NCI-H1417 (cell line): Measurements from ENCODE around the gene FBRSL1.
"Not testable (repeated sequence)": the region's sequence is repeated elsewhere in the genome, so short reads cannot be mapped to it uniquely, and the experiment has no call there.

Experiments used
- DNase-seq, 3 experiments: peaks; one replicate each; lab custom pipeline; 2025; lab: John Stamatoyannopoulos, UW

Gene FBRSL1

DNA sequence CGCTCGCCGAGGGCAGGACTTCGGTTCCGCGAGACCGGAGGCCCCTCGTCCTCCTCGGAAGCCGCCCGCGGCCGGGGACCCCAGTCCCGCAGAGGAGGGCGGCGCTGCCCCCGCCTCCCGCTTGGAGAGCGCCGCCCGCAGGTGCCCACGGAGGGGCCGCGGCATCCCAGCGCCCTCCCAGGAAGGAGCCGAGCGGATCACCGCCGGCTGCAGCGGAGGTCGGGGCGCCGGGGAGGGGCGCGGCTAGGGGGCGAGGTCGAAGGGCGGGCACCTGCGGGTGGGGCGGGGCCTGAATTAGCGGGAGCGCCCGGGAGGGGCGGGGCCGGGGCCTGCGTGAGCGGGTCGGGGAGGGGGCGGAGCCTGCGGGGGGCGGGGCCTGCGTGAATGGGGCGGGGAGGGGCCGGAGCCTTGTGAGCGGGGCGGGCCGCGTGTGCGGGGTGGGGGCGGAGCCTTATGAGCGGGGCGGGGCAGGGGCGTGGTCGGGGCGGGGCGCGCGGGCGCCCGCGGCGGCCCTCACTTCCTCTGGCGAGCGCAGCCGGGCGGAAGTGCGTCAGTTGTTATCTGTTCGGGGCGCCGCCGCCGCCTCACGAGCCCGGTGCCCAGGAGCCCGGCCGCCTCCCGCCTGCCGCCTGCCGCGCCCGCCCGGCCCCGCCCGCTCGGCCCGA is at the start of gene FBRSL1:
Gene FBRSL1, plus strand, starts transcription at position 550 of the 665 bp plus-strand sequence.
- DNase-seq: peak; percentile 88 to 98 (median 94)

DNA sequence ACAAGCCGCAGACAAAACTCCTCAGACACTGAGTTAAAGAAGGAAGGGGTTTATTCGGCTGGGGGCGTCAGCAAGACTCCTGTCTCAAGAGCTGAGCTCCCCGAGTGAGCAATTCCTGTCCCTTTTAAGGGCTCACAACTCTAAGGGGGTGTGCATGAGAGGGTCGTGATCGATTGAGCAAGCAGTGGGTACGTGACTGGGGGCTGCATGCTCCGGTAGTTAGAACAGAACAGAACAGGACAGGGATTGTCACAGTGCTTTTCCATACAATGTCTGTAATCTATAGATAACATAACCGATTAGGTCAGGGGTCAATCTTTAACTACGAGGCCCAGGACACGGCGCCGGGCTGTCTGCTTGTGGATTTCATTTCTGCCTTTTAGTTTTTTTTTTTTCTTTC is 49.5 kb upstream of the FBRSL1 start:
- not testable (repeated sequence) for DNase-seq

DNA sequence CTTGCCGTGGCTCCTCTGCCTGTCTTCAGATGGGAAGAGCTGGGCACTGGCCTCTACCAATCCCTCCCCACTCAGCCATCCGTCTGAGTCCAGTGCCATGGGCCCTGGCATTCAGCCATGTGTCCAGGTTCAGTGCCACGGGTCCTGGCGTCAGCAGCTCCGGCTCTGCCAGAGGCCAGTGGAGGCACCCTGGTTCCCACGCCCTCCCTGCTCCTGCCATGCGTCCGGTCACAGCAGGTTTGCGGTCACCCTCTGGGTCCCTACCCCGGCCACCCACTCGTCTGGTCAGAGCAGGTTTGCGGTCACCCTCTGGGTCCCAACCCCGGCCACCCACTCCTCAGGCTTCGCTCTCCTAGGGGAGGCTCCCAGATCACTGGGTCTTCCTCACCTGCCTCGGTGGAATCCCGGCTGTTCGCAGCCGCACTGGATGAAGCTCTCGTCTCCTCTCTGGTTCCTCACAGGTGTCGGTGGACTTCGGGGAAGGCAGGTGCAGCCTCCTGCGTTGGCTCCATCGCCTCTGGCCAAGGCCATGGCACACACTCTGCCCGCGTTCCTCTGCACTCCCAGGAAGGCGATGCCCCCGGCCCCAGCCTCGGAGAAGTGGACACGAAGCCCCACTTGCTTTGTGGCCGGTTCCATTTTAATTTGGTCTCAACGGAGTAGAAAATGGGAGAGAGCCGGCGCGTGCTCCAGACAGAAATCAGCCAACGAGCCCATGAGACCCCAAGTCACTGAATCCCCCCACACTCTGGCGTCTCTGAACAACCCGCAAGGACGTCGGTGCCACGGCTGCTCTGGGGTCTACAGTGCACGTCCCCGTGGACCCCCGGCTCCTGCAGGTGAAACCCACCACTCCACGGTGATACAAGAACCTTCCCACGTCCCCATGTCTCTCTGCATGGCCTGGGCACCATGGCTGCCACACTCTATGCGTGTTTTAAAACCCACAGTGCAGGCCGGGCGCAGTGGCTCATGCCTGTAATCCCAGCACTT is 47.8 kb upstream of the FBRSL1 start:
- DNase-seq: no peak

DNA sequence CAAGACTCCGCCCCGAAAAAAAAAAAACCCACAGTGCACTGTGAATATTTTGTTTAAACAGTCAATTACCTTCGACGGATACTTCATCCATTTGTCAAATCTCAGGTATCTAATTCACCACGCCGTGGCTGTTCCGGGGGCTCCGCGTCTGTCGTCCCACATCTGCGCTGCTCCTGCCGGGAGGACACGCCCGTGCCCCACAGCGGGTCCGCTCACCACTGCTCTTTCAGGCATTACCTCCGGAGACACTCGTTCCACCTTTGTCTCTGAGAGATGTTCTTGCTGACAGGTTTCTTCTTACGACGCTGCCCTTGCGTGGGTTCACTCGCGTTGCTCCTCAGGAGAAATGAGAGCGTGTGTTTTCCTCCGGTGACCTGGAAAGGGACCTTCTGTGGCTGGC is 46.9 kb upstream of the FBRSL1 start:
- DNase-seq: no peak

DNA sequence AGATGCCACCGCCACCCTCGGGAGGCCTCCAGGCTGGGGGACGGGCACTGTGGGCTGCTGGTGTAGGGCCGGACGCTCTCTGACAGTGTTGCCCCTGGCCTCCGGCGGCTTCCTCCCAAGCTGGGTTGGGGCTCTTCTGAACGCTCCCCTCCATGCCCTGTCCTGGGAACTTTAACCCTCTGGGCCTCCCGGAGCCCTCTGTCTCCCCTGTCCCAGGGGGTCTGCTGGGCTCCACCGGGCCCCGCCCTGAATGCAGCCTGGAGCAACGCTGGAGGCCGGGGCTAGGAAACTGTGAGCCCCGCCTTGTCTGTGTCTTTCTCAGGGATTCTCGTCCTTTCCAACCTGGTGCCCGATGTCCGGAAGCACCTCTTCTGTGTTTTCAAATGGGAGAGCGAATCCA is 45.7 kb upstream of the FBRSL1 start:
- DNase-seq: no peak

DNA sequence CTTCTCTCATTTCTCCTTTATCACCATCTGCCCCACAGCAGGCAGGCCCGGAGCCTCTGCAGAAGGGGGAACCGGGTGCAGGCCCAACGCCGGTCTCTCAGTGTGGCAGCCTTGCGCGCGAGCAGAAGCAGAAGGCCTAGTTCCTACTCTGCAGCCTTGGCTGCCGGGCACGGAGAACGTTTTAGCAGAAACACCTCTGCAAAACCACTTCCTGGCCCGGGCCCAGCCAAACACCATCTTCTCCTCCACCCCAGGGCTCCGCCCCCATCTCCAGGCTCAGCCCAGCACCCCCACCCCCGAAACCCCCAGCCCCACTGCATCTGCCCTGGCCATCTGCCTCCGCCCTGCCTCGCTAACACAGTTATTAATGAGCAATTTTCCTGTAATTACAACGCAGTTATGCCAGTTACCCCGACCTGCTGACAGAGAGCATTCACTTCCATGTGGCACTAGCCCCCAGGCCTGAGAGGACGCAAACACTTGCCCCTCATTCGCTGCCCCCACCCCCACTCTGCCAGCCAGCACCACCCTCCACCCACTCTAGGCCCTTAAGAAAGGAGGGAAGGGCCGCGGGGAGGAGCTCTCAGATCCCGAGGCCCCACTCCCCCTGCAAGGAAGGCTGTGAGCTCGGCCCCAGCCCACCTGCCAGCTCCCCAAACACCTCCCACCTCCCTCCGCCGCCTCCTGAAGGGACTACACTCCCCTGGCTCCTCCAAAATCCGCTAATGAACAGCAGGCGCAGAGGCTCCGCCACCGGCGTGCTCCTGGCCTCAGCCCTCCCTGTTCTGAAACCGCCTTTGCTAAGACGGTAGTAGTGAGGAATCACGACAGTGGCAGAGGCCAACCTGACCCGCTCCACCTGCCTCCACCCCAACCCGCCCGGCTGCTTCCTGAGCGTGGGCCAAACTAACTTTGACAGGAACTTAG is 44.7 kb upstream of the FBRSL1 start:
- peak in 2 of 3 experiments; percentile 90 to 94 for DNase-seq

DNA sequence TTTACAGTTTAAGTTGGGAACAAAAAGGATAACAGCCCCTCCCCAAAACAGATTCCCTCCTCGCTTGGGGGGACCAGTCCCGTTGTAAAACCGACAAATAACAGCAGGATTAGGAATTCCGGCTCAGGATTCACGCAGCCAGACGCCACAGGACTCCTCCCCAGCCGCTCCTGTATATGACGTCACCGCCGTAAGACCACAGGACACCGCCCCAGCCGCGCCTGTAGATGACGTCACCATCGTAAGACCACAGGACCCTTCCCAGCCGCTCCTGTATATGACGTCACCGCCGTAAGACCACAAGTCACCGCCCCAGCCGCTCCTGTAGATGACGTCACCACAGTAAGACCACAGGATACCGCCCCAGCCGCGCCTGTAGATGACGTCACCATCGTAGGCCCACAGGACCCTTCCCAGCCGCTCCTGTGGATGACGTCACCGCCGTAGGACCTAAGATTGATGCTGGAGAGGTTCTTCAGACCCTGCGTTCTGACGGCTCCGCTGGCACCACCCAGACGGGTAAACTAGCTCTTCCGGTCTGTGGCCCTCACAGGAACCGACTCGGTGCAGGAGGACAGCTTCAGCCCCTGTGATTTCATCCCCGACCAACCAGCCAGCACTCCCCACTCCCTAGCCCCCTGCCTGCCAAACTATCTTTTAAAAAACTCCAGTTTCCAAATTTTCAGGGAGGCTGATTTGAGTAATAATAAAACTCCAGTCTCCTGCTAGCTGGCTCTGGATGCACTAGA is 43.9 kb upstream of the FBRSL1 start:
- peak in 2 of 3 experiments; percentile 94 to 98 for DNase-seq

DNA sequence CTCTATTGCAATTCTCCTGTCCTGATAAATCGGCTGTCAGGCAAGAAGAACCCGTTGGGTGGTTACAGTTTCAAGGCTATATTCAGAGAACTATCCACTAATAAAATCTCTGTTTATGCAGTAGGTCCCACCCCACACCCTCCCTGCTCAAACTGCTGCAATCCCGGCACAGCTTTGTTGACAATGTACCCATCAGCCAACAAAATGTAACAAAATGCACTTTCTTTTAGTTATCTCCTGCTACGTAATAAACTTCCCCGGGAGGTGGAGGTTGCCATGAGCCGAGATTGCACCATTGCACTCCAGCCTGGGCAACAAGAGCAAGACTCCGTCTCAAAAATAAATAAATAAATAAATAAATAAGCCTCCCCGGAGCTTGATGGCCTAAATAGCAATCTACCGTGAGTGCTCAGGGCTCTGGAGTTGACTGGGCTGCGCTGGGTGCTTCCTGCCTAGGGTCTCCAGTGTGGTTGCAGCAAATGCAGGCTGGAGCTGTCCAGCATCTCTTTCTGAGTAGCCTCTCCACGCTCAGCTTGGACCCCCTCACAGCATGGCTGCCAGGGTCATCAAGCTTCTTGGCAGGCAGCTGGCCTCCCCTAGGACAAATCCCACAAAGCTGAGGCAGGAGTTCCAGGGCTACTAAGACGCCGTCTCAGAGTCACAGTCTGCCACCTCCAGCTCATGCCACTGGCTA is 43.2 kb upstream of the FBRSL1 start:
- no peak for DNase-seq

DNA sequence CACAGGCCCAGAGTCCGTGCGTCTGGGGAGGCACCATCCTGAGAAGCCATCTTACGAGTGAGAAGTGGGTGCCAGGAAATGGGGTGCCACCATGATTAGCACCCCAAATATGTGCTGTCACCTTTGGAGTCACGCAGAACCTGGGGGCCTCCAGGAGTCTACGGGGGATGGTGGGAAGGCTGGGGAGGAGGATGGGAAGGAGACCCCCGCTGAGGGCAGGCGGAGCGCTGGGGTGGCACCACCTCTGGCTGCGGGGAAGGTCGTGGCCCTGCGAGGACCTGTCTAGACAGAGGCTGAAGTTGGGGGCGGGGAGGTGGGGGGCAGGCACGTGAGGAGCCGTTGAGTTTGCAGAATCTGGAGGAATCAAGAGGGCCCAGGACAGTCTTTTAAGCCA is 42.6 kb upstream of the FBRSL1 start:
- no peak for DNase-seq

DNA sequence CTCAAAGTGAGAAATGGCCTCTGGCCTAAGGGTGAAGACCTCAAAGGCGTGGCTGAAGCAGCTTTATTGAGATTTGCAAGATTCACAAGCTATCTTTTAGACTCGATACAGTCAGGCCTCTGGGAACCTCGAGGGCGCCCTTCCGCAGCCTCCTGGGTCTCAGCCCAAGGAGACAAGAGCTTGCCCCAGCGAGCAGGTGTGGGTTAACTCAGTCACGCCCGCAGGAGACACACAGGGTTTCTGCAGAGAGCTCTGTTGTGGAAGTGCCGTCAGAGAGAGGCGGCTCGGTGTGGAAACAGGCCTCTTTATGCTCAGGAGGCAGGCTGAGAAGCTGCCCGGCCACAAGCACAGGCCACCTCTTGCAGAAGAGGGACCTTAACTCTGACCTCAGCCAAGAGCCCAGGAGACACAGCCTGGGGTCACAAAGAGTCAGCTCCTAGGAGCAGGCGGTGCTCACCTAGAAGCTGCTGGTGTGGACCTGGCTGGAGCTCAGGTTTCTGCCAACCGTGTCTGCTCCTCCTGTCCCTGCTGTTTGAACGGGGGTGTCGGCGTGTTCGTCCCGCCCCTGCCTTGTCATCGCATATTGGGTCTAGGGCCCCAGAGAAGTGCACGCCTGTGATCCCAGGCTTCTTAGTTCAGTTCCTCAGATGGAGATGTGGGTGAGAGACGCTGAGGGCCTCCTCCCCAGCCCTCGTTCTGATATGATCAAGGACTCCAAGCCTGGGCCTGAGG is 42.1 kb upstream of the FBRSL1 start:
- DNase-seq: peak in 1 of 3 experiments; percentile 25

DNA sequence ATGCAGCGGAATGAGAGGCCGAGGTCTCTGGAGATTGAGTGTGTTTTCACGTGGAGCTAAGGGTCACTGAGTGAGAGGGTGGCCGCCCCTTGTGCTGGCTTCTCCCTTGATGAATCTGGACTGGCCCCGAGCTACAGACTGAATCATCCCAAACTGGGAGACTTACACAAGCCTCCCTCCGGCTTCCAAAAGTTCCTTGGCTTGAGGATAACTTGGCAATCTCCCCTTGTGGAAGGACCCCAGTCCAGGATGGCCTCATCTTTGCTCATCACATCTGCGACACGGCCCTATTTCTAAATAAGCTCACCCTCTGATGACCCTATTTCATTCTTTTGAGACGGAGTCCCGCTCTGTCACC is 41.5 kb upstream of the FBRSL1 start:
- no peak for DNase-seq

DNA sequence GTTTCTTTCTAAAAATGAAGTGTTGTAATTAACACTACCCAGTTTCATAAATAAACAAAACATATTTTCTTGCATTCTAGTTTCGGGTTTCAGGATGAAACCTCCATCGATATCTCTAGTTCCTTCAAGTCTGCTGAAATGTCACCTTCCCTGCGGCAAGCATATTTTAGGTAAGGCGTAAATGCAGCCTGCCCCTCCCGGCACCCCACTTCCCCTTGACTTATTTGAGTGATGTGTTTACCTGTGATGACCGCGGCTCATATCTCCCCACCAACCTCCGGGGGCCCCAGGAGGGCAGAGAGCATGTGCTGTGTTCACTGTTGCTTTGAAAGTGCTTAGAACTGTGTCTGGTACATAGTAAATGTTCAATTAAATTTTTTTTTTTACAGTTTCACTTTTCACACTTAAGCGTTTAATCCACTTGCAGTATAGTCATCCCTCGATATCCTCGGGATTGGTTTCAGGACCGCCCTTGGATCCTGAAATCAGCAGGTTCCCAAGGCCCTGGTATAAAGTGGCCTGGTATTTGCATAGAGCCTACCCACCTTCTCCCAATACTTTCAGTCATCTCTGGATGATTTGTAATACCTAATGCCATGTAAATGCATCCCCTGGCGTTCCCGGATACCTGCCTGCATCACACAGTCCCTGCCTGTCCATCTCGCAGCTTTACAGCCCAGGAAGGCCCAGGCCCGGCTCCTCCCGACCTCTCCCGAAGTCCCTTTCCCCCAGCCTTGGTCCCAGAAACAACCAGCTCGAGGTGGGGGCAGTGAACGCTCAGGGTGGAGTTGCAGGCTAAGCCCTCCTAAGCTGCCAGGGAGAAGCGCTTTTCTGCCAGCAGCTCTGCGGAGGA is 40.2 kb upstream of the FBRSL1 start:
- no peak for DNase-seq

DNA sequence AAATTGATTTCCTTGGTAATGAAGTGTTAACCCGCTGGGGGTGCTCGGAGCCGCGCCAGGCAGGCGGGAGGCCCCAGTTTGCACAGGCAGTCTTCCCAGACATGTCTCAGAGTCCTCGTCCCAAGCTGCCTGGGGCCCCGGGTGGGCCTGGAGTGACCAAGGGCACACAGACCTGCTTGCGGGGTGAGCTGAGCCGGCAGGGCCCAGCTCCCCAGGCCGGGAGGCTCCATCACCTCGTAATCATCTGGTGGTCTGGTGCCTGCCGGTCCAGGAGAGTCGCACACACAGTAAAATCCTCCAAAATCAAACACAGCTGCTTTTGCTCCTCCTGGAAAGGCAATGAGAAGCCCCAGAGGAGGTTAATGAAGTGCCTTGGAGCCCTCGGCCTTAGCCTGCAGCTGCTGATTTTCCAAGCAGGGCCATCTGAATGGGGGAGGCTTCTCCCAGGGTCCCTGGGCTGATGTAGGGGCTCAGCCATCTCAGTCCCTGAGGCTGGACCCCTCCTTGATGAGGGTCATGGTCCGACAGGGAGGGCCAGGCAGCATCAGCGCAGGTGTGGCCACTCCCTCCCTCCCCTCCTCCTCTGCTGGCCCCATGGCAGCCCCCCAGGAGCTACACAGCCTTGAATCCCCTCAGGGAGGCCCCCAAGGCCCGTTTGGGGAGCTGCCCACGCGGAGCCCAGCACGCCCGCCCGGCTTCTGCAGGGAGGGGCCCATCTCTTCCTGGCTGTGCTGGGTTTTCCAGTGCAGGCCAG is 39.4 kb upstream of the FBRSL1 start:
- peak; percentile 35 to 75 (median 50) for DNase-seq

DNA sequence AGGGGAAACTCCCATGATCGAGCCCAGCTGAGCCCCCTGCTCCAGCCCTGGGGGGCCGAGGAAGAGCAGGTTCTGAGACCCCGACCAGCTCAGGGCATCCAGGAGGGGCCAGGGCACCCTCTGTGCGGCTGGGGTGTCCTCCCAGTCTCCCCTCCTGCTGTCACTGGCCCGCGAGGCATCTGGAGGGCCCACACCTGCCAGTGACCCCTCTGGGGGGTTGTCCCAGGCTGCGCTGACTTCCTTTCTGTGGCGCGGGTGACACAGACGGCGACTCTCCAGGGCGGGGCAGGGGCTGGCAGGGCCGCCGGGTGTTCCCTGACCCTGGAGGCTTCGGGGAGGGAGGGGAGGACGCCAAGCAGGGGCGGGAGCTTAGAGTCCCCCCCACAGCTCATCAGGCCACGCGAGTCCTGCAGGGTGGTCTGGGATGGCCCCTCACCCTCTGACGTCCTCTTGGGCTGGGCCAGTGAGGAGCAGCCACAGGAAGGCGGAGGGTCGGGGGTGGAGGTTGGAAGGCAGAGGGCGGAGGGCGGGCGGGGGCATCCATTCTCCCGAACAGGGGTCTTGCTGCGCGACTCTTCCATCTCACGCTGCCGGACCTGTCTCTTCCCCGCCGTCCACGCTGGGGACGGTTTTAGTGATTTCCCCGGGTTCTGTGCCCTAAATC is 38.6 kb upstream of the FBRSL1 start:
- no peak for DNase-seq

DNA sequence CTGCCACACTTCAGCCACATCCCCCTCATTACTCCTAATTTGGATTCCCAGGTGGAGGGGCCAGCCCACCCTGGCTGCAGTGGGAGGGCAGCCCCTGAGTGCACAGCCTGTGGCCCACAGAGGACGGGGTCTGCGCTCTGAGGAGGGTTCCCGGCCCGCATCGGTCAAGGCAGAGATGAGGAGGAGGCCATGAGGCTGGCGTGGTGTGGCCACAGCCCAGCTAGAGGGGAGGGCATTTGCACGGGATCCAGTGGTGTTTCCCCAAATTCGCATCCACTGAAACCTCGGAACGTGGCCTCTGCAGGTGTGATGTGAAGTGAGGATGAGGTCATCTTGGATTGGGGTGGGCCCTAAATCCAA is 38.1 kb upstream of the FBRSL1 start:
- no peak for DNase-seq

DNA sequence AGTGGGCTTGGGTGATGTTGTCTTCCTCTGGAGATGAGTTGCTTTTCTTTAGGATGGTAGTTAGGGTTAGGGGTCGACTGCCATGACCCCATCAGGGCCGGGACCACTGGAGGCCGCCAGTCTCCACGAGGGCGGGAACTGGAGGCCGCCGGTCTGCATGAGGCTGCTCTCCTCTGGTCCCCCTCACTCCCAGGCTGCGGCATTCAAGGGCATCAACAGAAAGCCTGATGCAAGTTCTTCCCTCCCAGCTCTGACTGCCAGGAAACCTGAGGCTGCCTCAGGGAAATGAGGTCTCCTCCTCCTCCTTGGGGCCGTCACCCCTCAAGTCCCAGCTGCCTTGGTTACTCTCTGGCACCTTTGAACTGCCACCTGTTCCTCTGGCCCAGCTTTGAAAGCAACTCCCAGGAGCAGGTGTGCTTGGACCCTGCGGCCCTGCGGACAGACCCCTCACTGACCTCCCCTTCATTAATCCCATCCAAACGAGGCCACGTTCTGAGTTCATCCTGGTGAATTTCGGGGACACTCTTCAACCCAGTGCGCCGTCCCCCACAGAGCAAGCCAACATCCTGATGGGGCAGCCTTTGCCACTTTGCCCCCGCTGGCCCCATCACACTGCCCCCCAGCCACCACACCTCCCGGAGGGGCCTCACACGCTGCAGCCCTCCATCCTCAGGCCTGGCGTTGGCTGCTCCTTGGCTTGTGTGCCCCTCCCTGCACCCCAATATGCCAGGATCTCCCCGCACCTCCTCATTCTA is 37.2 kb upstream of the FBRSL1 start:
- no peak for DNase-seq
